Heart left ventricle (tissue), 13 donors: ENCODE measurements around the gene MS4A4A.

Source experiments
- CTCF ChIP-seq, 12 donors: fragments of 200-600 bp; sonication (generic) in 4 of 12; IDR thresholded peaks; one replicate each; pipeline versions ENCODE4 v1.5.0 to v1.8.0; 2018 to 2022; ENCODE audit warnings: antibody characterized with exemption in 12 of 12, mild to moderate bottlenecking in 5 of 12
- POLR2A ChIP-seq, 2 donors: fragments of 450-650 bp; IDR thresholded peaks; one replicate each; pipeline ENCODE4 v1.6.1; 2017; ENCODE audit warnings: antibody characterized with exemption in 2 of 2, mild to moderate bottlenecking in 2 of 2, moderate library complexity in 2 of 2
- donor health status: ischemic (EF 13 %, LVEDD 7.1; RV severe dilation, severe dysfunction).
- donor health status: DM: no; HTN: yes; CAD: no.
- donor health status: DM: no; HTN: no; CAD: no.
- donor health status: ischemic (EF 25% LVEDD 6.9; RV normal size, moderate dysfunction).
- donor health status: ischemic (EF 25% LVEDD 5.7; RV mildly dilated, moderate dysfunction).
- donor health status: ischemic (EF 35%, LVEDD 5.7; RV mildly dilated, moderate dysfunction).
- donor health status: nonischemic (EF 11% LVEDD 7.7; RV severe dilation, severe dysfunction).
- donor health status: DM: yes; HTN: yes; CAD: no.
- donor health status: PGD.
- donor health status: ischemic (EF 29% LVEDD 5.4; RV normal size, mild dysfunction).
- donor health status: nonischemic (EF 23%, LVEDD 6.1; RV moderate dilation, normal function).

GRCh38 chr11:60326955-60327354 lies 46.5 kb downstream of the MS4A4A start, which contains the start of gene MS4A6E:
- TF ChIP-seq CTCF (IDR thresholded peaks at IDR 0.05) (no peak), POLR2A (IDR thresholded peaks at IDR 0.05) (no peak)
